OCI-LY1 (cell line): ENCODE measurements around the gene IGF2BP3.

Experiments
- H2AFZ ChIP-seq: fragments of 200-600 bp; sonication (generic), shearing (Covaris generic); 2 replicates; pipeline ENCODE4 v1.6.0; 2014; ENCODE audit warnings: antibody characterized with exemption, mild to moderate bottlenecking, low read length
- H3F3A ChIP-seq: fragments of 200-600 bp; sonication (generic), shearing (Covaris generic); 2 replicates; pipeline ENCODE4 v1.6.0; 2014; ENCODE audit warnings: mild to moderate bottlenecking, antibody characterized with exemption, low read length, moderate library complexity; ENCODE audit not compliant: insufficient read depth
- H3K27ac ChIP-seq: fragments of 200-600 bp; sonication (generic); 2 replicates; pipeline ENCODE4 v1.5.1; 2014; ENCODE audit warnings: low read length, mixed run types, mild to moderate bottlenecking, low read depth; ENCODE audit not compliant: poor library complexity, severe bottlenecking
- H3K27me3 ChIP-seq: fragments of 200-600 bp; sonication (generic); 2 replicates; pipeline ENCODE4 v1.6.0; 2014; ENCODE audit warnings: antibody characterized with exemption, mild to moderate bottlenecking, low read length, moderate library complexity; ENCODE audit not compliant: insufficient read depth
- H3K36me3 ChIP-seq: fragments of 200-600 bp; sonication (generic); 2 replicates; pipeline ENCODE4 v1.6.1; 2014; ENCODE audit warnings: mild to moderate bottlenecking, antibody characterized with exemption, low read length, moderate library complexity, mixed read lengths; ENCODE audit not compliant: insufficient read depth
- H3K4me1 ChIP-seq: fragments of 200-600 bp; sonication (generic); 2 replicates; pipeline ENCODE4 v1.5.1; 2014; ENCODE audit warnings: mild to moderate bottlenecking, low read length, moderate library complexity; ENCODE audit not compliant: insufficient read depth, severe bottlenecking
- H3K4me2 ChIP-seq: fragments of 200-600 bp; sonication (generic), shearing (Covaris generic); 2 replicates; pipeline ENCODE4 v1.6.1; 2014; ENCODE audit warnings: low read length
- H3K4me3 ChIP-seq: fragments of 200-600 bp; sonication (generic); 2 replicates; pipeline ENCODE4 v1.5.1; 2014; ENCODE audit warnings: low read length, low read depth, mild to moderate bottlenecking, mixed read lengths; ENCODE audit not compliant: poor library complexity, severe bottlenecking
- H3K79me2 ChIP-seq: fragments of 200-600 bp; shearing (Covaris generic); 2 replicates; pipeline ENCODE4 v1.6.1; 2016; ENCODE audit warnings: mixed run types, low read length, mixed read lengths; ENCODE audit not compliant: insufficient read depth
- H3K9ac ChIP-seq: fragments of 200-600 bp; sonication (generic), shearing (Covaris generic); 2 replicates; pipeline ENCODE4 v1.6.1; 2014; ENCODE audit warnings: mild to moderate bottlenecking, low read length, mixed read lengths
- H3K9me2 ChIP-seq: fragments of 200-600 bp; sonication (generic), shearing (Covaris generic); 2 replicates; pipeline ENCODE4 v1.6.1; 2014; ENCODE audit warnings: low read depth, mild to moderate bottlenecking, low read length, mixed read lengths
- H3K9me3 ChIP-seq: fragments of 200-600 bp; shearing (Covaris generic); 2 replicates; pipeline ENCODE4 v1.6.1; 2014; ENCODE audit warnings: low read length, mixed read lengths
- H4K20me1 ChIP-seq: fragments of 200-600 bp; sonication (generic), shearing (Covaris generic); 2 replicates; pipeline ENCODE4 v1.6.0; 2016; ENCODE audit warnings: mild to moderate bottlenecking, low read length; ENCODE audit not compliant: insufficient read depth
- EZH2 ChIP-seq: fragments of 200-600 bp; sonication (generic), shearing (Covaris generic); IDR thresholded peaks from 2 replicates; pipeline ENCODE4 v1.8.0; 2017; ENCODE audit warnings: borderline replicate concordance, mixed run types, mild to moderate bottlenecking, antibody characterized with exemption, low read length, moderate library complexity, mixed read lengths
- TF ChIP-seq, protein P1 (sequence below): fragments of 200-600 bp; sonication (generic), shearing (Covaris generic); IDR thresholded peaks from 2 replicates; pipeline ENCODE4 v1.5.1; 2017; ENCODE audit warnings: mild to moderate bottlenecking, antibody characterized with exemption, low read length, moderate library complexity, mixed read lengths

Gene IGF2BP3

DNA sequence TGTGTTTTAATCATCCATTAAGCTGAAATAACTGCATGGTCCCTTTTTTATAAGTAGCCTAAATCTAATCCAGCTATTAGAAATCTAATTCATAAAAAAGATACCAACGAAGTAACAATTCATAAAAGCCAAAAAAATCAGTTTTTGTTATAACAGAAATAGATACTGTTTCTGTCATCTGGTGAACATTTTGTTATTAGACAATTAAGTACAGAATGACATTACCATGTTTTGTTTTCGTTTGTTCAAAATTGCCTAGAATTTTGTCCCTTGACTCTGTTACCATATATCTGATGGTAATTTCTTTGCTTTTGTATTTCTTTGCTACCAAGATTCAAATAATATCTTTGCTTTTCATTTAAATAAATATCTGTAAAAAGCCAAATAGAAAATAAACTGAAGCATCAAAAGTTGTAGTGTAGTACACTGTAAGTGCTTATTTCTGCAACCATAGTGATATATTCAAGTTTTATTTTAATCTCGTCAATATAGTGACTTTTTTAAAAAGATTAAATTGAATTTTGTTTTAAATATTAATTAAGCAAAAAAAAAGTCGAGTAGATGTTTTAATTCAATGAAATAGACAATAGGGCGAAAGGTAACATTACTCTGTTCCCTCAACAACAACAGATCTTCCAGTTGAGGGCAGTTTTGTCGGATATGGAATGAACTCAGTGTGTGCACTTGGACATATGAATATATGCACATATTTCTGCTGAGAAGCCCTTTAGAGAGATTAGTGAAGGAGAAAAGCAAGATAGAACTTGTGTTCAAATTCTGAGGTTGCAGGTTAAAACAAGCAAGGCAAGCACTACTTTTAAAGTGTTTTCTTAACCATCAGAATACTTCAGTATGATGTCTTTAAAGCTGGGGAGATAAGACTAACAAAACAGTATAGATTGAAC, 7.9 kb upstream of the IGF2BP3 start:
- H3K4me1 ChIP-seq, result peaks cover 42% of the 10 kb centered on the region
- 0 out of 2 replicates have a peak overlapping the region, but pooled peaks have one; percentile 1 for H3K4me2 ChIP-seq
- 0 out of 2 replicates have a peak, but pooled peaks cover 11% of the 10 kb centered on the region for H3F3A ChIP-seq
- no peaks in the 10 kb centered on the region for H3K36me3 ChIP-seq
- no peaks in the 10 kb centered on the region for H3K27me3 ChIP-seq
- TF ChIP-seq EZH2, result no peak
- TF ChIP-seq, protein P1, sequence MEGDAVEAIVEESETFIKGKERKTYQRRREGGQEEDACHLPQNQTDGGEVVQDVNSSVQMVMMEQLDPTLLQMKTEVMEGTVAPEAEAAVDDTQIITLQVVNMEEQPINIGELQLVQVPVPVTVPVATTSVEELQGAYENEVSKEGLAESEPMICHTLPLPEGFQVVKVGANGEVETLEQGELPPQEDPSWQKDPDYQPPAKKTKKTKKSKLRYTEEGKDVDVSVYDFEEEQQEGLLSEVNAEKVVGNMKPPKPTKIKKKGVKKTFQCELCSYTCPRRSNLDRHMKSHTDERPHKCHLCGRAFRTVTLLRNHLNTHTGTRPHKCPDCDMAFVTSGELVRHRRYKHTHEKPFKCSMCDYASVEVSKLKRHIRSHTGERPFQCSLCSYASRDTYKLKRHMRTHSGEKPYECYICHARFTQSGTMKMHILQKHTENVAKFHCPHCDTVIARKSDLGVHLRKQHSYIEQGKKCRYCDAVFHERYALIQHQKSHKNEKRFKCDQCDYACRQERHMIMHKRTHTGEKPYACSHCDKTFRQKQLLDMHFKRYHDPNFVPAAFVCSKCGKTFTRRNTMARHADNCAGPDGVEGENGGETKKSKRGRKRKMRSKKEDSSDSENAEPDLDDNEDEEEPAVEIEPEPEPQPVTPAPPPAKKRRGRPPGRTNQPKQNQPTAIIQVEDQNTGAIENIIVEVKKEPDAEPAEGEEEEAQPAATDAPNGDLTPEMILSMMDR, result no peak
- peaks cover 21% of the 10 kb centered on the region for H3K79me2 ChIP-seq
- H3K9ac ChIP-seq, result no peak overlapping the region
- no peak overlapping the region for H2AFZ ChIP-seq
- no peaks in the 10 kb centered on the region for H3K9me3 ChIP-seq
- H4K20me1 ChIP-seq, result no peaks in the 10 kb centered on the region
- H3K27ac ChIP-seq, result peak overlapping the region; percentile 27
- no peak overlapping the region for H3K4me3 ChIP-seq
- no peaks in the 10 kb centered on the region for H3K9me2 ChIP-seq

GRCh38 chr7:23477157-23477499, 6.8 kb upstream of the IGF2BP3 start:
- Histone ChIP-seq H3K9me2 (no peaks in the 10 kb centered on the region), H3K36me3 (no peaks in the 10 kb centered on the region), H3K4me3 (peak overlapping the region; percentile 86), H3K4me1 (peaks cover 51% of the 10 kb centered on the region), H3K4me2 (peak overlapping the region; percentile 81), H3K27ac (peak overlapping the region; percentile 96), H2AFZ (no peak overlapping the region), H4K20me1 (no peaks in the 10 kb centered on the region), H3K79me2 (peaks cover 32% of the 10 kb centered on the region), H3F3A (peaks cover 15% of the 10 kb centered on the region; the same call in 1 of the 2 replicates), H3K27me3 (no peaks in the 10 kb centered on the region), H3K9me3 (no peaks in the 10 kb centered on the region), H3K9ac (peak overlapping the region; percentile 91; the same call in 1 of the 2 replicates)
- no peak for TF ChIP-seq EZH2
- TF ChIP-seq, protein P1, result no peak

DNA sequence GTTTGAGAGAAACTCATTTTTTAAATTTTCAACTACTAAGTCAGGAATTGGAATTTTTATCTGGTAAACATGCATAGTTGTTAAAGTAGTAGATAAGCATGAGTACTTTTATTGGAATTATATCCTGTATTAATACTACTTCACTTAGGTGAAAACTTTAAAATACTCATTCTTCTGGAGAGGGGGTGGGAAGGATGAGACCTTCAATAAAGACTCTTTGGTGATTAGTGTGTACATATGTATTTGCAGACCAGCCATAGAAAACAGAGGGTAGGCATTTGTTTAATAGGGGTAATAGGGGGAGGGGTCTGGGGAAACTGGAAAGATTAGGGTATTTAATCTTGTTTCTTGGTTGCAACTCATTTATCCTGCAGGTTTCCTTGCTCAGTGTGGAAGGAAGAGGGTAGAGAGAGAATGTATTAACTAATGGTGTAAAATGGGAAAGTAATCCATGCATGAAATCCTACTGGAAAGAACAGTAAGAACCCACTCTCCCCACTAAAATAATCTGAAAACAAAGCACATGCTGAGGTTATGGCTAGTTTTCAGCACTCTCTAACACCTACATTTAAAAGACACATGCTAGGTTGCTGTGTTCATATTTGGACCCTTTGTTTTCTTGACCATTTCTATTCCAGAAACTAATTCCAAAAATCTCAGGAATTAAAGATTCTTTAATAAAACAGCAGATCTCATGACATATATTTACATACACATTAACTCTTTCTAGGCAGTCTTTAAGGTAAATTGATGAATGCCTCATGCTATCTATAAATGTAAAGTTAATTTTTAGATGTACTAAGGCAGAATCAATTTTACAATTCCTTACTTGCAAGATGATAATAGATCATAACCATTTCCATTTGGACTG, 6.2 kb upstream of the IGF2BP3 start:
- Histone ChIP-seq H3K9ac (peak overlapping the region; percentile 91), H4K20me1 (no peaks in the 10 kb centered on the region), H3K79me2 (peaks cover 35% of the 10 kb centered on the region), H3K9me2 (no peaks in the 10 kb centered on the region), H3K4me2 (peak overlapping the region; percentile 81), H3K4me1 (peaks cover 51% of the 10 kb centered on the region), H3K36me3 (no peaks in the 10 kb centered on the region), H3K4me3 (peak overlapping the region; percentile 86), H3F3A (peaks cover 21% of the 10 kb centered on the region), H3K9me3 (no peaks in the 10 kb centered on the region), H2AFZ (no peak overlapping the region), H3K27ac (peak overlapping the region; percentile 96), H3K27me3 (no peaks in the 10 kb centered on the region)
- no peak for TF ChIP-seq EZH2
- TF ChIP-seq, protein P1, result no peak
